Glutamatergic neuron (in vitro differentiated cells): Measurements from ENCODE around the gene FCRL6. TPM values are rescaled to one million over a fixed set of nuclear protein-coding genes. Genes with fewer than 3 reads are reported as not detected.
A peak's percentile ranks its signal among the peaks of the same experiment; 100 is the strongest.

Experiments used
- DNase-seq: peaks from one replicate; pipeline ENCODE4 v3.0.0; 2022
- H3K27ac Mint-ChIP-seq: one replicate; pipeline ENCODE4 v1.8.0; 2020; ENCODE audit warnings: mild to moderate bottlenecking, mixed read lengths, inconsistent platforms; ENCODE audit not compliant: unreplicated experiment
- H3K27me3 Mint-ChIP-seq: one replicate; pipeline ENCODE4 v1.8.0; 2020; ENCODE audit warnings: mild to moderate bottlenecking, moderate library complexity, mixed read lengths, inconsistent platforms; ENCODE audit not compliant: unreplicated experiment
- H3K36me3 Mint-ChIP-seq: one replicate; pipeline ENCODE4 v1.8.0; 2020; ENCODE audit warnings: mild to moderate bottlenecking, mixed read lengths, inconsistent platforms; ENCODE audit not compliant: unreplicated experiment
- H3K4me1 Mint-ChIP-seq: one replicate; pipeline ENCODE4 v1.8.0; 2020; ENCODE audit warnings: mild to moderate bottlenecking, low read depth, mixed read lengths, inconsistent platforms; ENCODE audit not compliant: unreplicated experiment
- H3K4me3 Mint-ChIP-seq: one replicate; pipeline ENCODE4 v1.8.0; 2020; ENCODE audit warnings: mild to moderate bottlenecking, mixed read lengths, inconsistent platforms; ENCODE audit not compliant: unreplicated experiment
- H3K9me3 Mint-ChIP-seq: one replicate; pipeline ENCODE4 v1.8.0; 2020; ENCODE audit warnings: mild to moderate bottlenecking, moderate library complexity, mixed read lengths, inconsistent platforms; ENCODE audit not compliant: unreplicated experiment
- CTCF ChIP-seq: fragments of 200-600 bp; sonication (generic); IDR thresholded peaks from one replicate; pipeline ENCODE4 v1.5.0; 2021; ENCODE audit not compliant: partially characterized antibody, unreplicated experiment
- total RNA-seq: library from RNA; stranded (reverse); fragmentation: NEBNext Ultra II Directional; extraction: Animal tissue kit (Norgen Biotek cat#: 25700); gene quantifications from one replicate; pipeline ENCODE4 v1.2.1, GENCODE V29; 2021; ENCODE audit not compliant: unreplicated experiment

FCRL6 gene
- total RNA-seq, 1 donor from 2014 or later = not detected

DNA sequence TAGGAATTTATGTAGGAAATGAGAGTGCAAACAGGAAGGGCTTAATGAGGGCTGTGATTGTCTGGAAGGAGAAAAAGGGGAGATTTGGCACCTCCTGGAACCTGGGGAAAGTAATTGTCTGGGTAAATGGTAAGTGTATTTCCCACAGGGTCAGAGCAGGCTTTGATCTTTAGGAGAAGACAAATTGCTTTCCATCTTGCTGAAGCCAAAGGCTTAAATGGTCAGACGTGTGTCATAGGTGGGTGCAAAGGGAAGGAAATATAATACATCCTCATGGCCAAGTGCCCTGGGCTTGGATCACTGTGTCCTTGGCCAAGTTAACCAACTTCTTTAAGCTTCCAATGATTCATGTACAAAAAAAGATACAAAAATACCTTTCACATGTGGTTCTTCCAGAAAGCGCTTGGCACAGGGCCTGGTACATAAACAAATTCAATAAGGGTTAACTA lies 22.7 kb upstream of the FCRL6 start:
- TF ChIP-seq CTCF = no peak
- Mint-ChIP-seq H3K27me3 (peaks cover 3% of the 10 kb centered on the region), H3K4me3 (no peak overlapping the region), H3K9me3 (peaks cover 6% of the 10 kb centered on the region), H3K36me3 (no peaks in the 10 kb centered on the region), H3K4me1 (peaks cover 3% of the 10 kb centered on the region), H3K27ac (no peak overlapping the region)
- DNase-seq = no peak

- peak; percentile 97 for DNase-seq
- Mint-ChIP-seq H3K9me3 (peaks cover 6% of the 10 kb centered on the region), H3K4me3 (peak within 1 kb of the TSS; percentile 78), H3K27ac (no peak within 1 kb of the TSS), H3K36me3 (no peaks in the 10 kb centered on the region), H3K27me3 (peaks cover 3% of the 10 kb centered on the region), H3K4me1 (peaks cover 3% of the 10 kb centered on the region)
- TF ChIP-seq CTCF = peak; percentile 97
Measured at GRCh38 chr1:159780583-159781582, 21.3 kb upstream of the FCRL6 start, which contains the start of gene DUSP23. DUSP23 (plus strand) TSS chr1:159780962; CDS start chr1:159781101, 139 bp downstream.

GRCh38 chr1:159781992-159782391 lies 20.2 kb upstream of the FCRL6 start:
- Mint-ChIP-seq H3K4me1 (peaks cover 3% of the 10 kb centered on the region), H3K9me3 (peaks cover 6% of the 10 kb centered on the region), H3K4me3 (peak overlapping the region; percentile 78), H3K36me3 (no peaks in the 10 kb centered on the region), H3K27me3 (peaks cover 3% of the 10 kb centered on the region), H3K27ac (no peak overlapping the region)
- no peak for DNase-seq
- no peak for TF ChIP-seq CTCF

DNA sequence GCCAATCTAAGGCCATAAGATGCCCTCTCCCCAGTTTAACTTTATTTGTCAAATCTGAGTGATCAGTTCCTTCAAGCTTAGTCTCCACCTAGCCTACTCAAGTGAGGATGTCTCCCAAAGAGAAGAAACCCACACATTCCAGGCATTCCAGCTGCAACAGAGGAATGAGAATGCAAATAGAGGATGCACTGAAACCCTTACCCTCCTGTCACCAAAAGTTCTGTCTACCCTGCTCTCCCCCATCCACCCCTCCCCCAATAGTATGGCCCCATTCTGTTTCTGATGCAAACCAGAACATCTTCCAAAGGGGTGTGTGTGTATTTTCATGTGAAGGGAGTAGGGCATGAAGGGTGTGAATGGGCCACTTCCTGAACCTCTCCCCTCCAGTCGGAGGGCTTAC lies 18.4 kb upstream of the FCRL6 start:
- Mint-ChIP-seq H3K9me3 (peaks cover 6% of the 10 kb centered on the region), H3K27me3 (peaks cover 3% of the 10 kb centered on the region), H3K4me3 (no peak overlapping the region), H3K27ac (no peak overlapping the region), H3K36me3 (no peaks in the 10 kb centered on the region), H3K4me1 (no peaks in the 10 kb centered on the region)
- no peak for DNase-seq
- TF ChIP-seq CTCF = no peak

DNA sequence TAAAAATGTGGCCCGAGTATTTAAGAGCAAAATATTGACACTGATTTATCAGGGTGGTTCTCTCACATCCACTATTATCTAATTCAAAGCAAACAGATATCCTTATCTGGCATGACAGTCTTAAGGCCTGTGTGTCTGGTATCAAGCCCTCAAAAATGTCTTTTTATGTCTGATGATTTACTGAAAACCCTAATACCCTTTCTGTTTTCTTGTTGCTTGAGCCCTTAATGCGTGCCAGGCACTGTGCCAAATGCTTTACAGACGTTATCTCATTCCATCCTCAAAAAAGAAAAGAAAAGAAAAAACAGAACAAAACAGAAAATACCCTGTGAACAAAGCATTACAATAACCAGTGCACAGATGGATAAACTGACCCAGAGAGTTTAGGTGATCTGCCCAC lies 15.7 kb upstream of the FCRL6 start:
- Mint-ChIP-seq H3K27me3 (peaks cover 3% of the 10 kb centered on the region), H3K9me3 (peaks cover 3% of the 10 kb centered on the region), H3K27ac (no peak overlapping the region), H3K36me3 (no peaks in the 10 kb centered on the region), H3K4me3 (no peak overlapping the region), H3K4me1 (no peaks in the 10 kb centered on the region)
- no peak for DNase-seq
- no peak for TF ChIP-seq CTCF
